HCT116 (cell line): ENCODE results near the gene HHAT. TPM values are rescaled to one million over a fixed set of nuclear protein-coding genes. Genes with fewer than 3 reads are reported as not detected.

Experiments
- ATAC-seq: fragments of 200-7000 bp; cut with Tn5 transposase; 2 replicates; pipeline ENCODE4 v1.9.1; 2020; ENCODE audit warnings: mild to moderate bottlenecking, moderate library complexity
- BruUV-seq: library from RNA; stranded (reverse); fragments of 400-500 nt; replicated peaks from 2 replicates; lab custom pipeline; 2021; lab: Mats Ljungman, UMichigan
- CTCF ChIA-PET: fragments of 300-600 bp; sonication (Branson Sonifier 250); formaldehyde crosslinking; loops from one replicate; lab custom pipeline; 2021; ENCODE audit warnings: antibody characterized with exemption; lab: Charles Lee
- POLR2A ChIA-PET: fragments of 300-600, 350-600 bp; sonication (Branson Sonifier 250); formaldehyde crosslinking; loops from one replicate; lab custom pipeline; 2021; ENCODE audit warnings: antibody characterized with exemption; lab: Charles Lee
- RAD21 ChIA-PET, 2 experiments: fragments of 300-600 bp; sonication (Branson Sonifier 250); formaldehyde crosslinking; loops; one replicate each; lab custom pipeline; 2023; ENCODE audit warnings: low total read pairs in 2 of 2; ENCODE audit not compliant: uncharacterized antibody in 2 of 2, unreplicated experiment in 2 of 2, low non-redundant PET in 1 of 2; lab: Charles Lee
- DNase-seq: peaks from one replicate; pipeline ENCODE4 v3.0.0-alpha.2; 2010; ENCODE audit warnings: low read depth, low spot score
- H2AFZ ChIP-seq: fragments of 200-600 bp; shearing (Covaris generic), sonication (generic); 2 replicates; pipeline ENCODE4 v1.6.1; 2017; ENCODE audit warnings: low read depth, mixed run types, mixed read lengths, antibody characterized with exemption, low read length; ENCODE audit not compliant: poor library complexity, severe bottlenecking
- H3K27ac ChIP-seq: 2 replicates; pipeline ENCODE4 v1.5.1; 2012; ENCODE audit warnings: low read depth, low read length
- H3K27me3 ChIP-seq: fragments of 200-600 bp; sonication (generic); 2 replicates; pipeline ENCODE4 v1.6.1; 2016; ENCODE audit warnings: mixed run types, low read length, mixed read lengths; ENCODE audit not compliant: insufficient read depth
- H3K36me3 ChIP-seq, 2 experiments: fragments of 200-500 bp in 1 of 2; fragments of 200-600 bp in 1 of 2; sonication (Bioruptor generic) in 1 of 2; sonication (generic) in 1 of 2; 2 replicates each; pipeline versions ENCODE4 v1.5.1 to v1.6.1; 2014 to 2016; ENCODE audit warnings: low read length in 2 of 2, inconsistent platforms in 1 of 2, mixed read lengths in 1 of 2, mixed run types in 1 of 2; ENCODE audit not compliant: insufficient read depth in 2 of 2, control insufficient read depth in 1 of 2
- H3K4me1 ChIP-seq, 2 experiments: fragments of 200-600 bp in 1 of 2; sonication (generic) in 1 of 2; 2 replicates each; pipeline versions ENCODE4 v1.5.1 to v1.6.1; 2012 to 2017; ENCODE audit warnings: low read length in 2 of 2, inconsistent platforms in 1 of 2, mild to moderate bottlenecking in 1 of 2, mixed read lengths in 1 of 2, mixed run types in 1 of 2, moderate library complexity in 1 of 2; ENCODE audit not compliant: insufficient read depth in 2 of 2, control insufficient read depth in 1 of 2
- H3K4me2 ChIP-seq: fragments of 200-600 bp; sonication (generic); 2 replicates; pipeline ENCODE4 v1.6.1; 2017; ENCODE audit warnings: mixed run types, low read length, mixed read lengths
- H3K4me3 ChIP-seq, 2 experiments: fragments of 200-600 bp in 1 of 2; sonication (generic) in 1 of 2; replicated peaks in 1 of 2; 2 replicates each; pipeline ENCODE4 v1.5.1; 2011 to 2016; ENCODE audit warnings: low read length in 2 of 2, control low read depth in 1 of 2, low read depth in 1 of 2, mild to moderate bottlenecking in 1 of 2, mixed read lengths in 1 of 2, mixed run types in 1 of 2
- H3K79me2 ChIP-seq: fragments of 200-600 bp; sonication (generic); 2 replicates; pipeline ENCODE4 v1.6.1; 2017; ENCODE audit warnings: mild to moderate bottlenecking, mixed run types, low read length, moderate library complexity, mixed read lengths; ENCODE audit not compliant: insufficient read depth
- H3K9ac ChIP-seq: fragments of 200-600 bp; sonication (generic); 2 replicates; pipeline ENCODE4 v1.6.1; 2016; ENCODE audit warnings: low read length, mixed read lengths
- H3K9me2 ChIP-seq: fragments of 200-600 bp; sonication (generic), shearing (Covaris generic); 2 replicates; pipeline ENCODE4 v1.6.1; 2017; ENCODE audit warnings: mixed run types, mild to moderate bottlenecking, moderate library complexity; ENCODE audit not compliant: insufficient read depth
- H3K9me3 ChIP-seq, 2 experiments: fragments of 200-500 bp in 1 of 2; fragments of 200-600 bp in 1 of 2; sonication (Bioruptor generic) in 1 of 2; sonication (generic) in 1 of 2; 2 replicates each; pipeline ENCODE4 v1.6.1; 2014 to 2017; ENCODE audit warnings: low read length in 2 of 2, mixed read lengths in 2 of 2, inconsistent platforms in 1 of 2, low read depth in 1 of 2, mild to moderate bottlenecking in 1 of 2, mixed run types in 1 of 2, moderate library complexity in 1 of 2; ENCODE audit not compliant: control insufficient read depth in 1 of 2, insufficient read depth in 1 of 2
- H4K20me1 ChIP-seq: fragments of 200-600 bp; sonication (generic), shearing (Covaris generic); 2 replicates; pipeline ENCODE4 v1.6.1; 2017; ENCODE audit warnings: mixed run types, mild to moderate bottlenecking, moderate library complexity; ENCODE audit not compliant: insufficient read depth
- ATF3 ChIP-seq: IDR thresholded peaks from 2 replicates; pipeline ENCODE4 v1.6.1; 2012
- CBX3 ChIP-seq: IDR thresholded peaks from 2 replicates; pipeline ENCODE4 v1.6.1; 2012; ENCODE audit warnings: low read depth
- CEBPB ChIP-seq: IDR thresholded peaks from 2 replicates; pipeline ENCODE4 v1.6.1; 2012; ENCODE audit warnings: low read depth
- CTCF ChIP-seq, 3 experiments: fragments of 200-600 bp in 1 of 3; sonication (generic) in 1 of 3; IDR thresholded peaks in 2 of 3; conservative IDR thresholded peaks in 1 of 3; 2 replicates each; pipeline ENCODE4 v1.5.1; 2012 to 2017; ENCODE audit warnings: low read depth in 2 of 3, low read length in 2 of 3, antibody characterized with exemption in 1 of 3, borderline replicate concordance in 1 of 3, control low read depth in 1 of 3, mild to moderate bottlenecking in 1 of 3, mixed read lengths in 1 of 3, mixed run types in 1 of 3, moderate library complexity in 1 of 3; ENCODE audit not compliant: insufficient read depth in 1 of 3
- ELF1 ChIP-seq: IDR thresholded peaks from 2 replicates; pipeline ENCODE4 v1.6.1; 2012; ENCODE audit warnings: low read depth, borderline replicate concordance
- EZH2phosphoT487 ChIP-seq: fragments of 200-600 bp; IDR thresholded peaks from 2 replicates; pipeline ENCODE4 v1.6.1; 2018; ENCODE audit warnings: antibody characterized with exemption, borderline replicate concordance
- JUND ChIP-seq: IDR thresholded peaks from 2 replicates; pipeline ENCODE4 v1.6.1; 2012
- MAX ChIP-seq: IDR thresholded peaks from 2 replicates; pipeline ENCODE4 v1.6.1; 2012
- POLR2AphosphoS5 ChIP-seq: IDR thresholded peaks from 2 replicates; pipeline ENCODE4 v1.6.1; 2011; ENCODE audit warnings: mild to moderate bottlenecking, low read depth, low read length, moderate library complexity
- RAD21 ChIP-seq: IDR thresholded peaks from 2 replicates; pipeline ENCODE4 v1.6.1; 2012; ENCODE audit warnings: low read depth, mild to moderate bottlenecking
- ZBTB33 ChIP-seq: IDR thresholded peaks from 2 replicates; pipeline ENCODE4 v1.6.1; 2011; ENCODE audit warnings: mild to moderate bottlenecking, low read length, moderate library complexity; ENCODE audit not compliant: insufficient replicate concordance; ENCODE audit errors: extremely low read depth
- ZFX ChIP-seq: fragments of 450-650 bp; IDR thresholded peaks from 2 replicates; pipeline ENCODE4 v1.6.1; 2017
- ZNF274 ChIP-seq: fragments of 200-500 bp; sonication (Bioruptor generic); IDR thresholded peaks from 2 replicates; pipeline ENCODE4 v1.6.1; 2014; ENCODE audit warnings: mild to moderate bottlenecking, low read depth, low read length, inconsistent platforms
- intact Hi-C: fragments of 100-400 bp; cut with micrococcal nuclease; formaldehyde crosslinking; loops from 2 replicates; pipeline ENCODE4 v1.10.0; 2022
- total RNA-seq: library from RNA; stranded (reverse); gene quantifications from one replicate; pipeline ENCODE4 v1.2.1, GENCODE V29; 2021; ENCODE audit not compliant: unreplicated experiment

HHAT gene
- total RNA-seq, 1 experiment from 2014 or later = 2.7 TPM

- TF ChIP-seq ATF3 (no peak), ZNF274 (no peak), CBX3 (no peak), RAD21 (no peak), ZFX (no peak), JUND (no peak)
Observed at GRCh38 chr1:210330279-210330866, 1.7 kb downstream of the HHAT start (continued).

- Histone ChIP-seq H3K9me2 (no peaks in the 10 kb centered on the region), H3K79me2 (no peaks in the 10 kb centered on the region), H3K4me3 (no peak overlapping the region), H4K20me1 (no peaks in the 10 kb centered on the region), H3K9me3 (no peaks in the 10 kb centered on the region), H3K36me3 (no peaks in the 10 kb centered on the region), H2AFZ (no peak overlapping the region), H3K9ac (no peak overlapping the region), H3K4me2 (no peak overlapping the region), H3K4me1 (peaks cover 11 to 28% of the 10 kb centered on the region in 2 experiments; a peak in 3 of 4 replicates), H3K27ac (no peak overlapping the region), H3K27me3 (no peaks in the 10 kb centered on the region)
- intact Hi-C loops = no loop called here
- ATAC-seq = no peak
- RAD21 ChIA-PET = no interaction called here
- BruUV-seq = no TSS peak
- POLR2A ChIA-PET = no interaction called here
- no peak for DNase-seq
- CTCF ChIA-PET = interaction anchor here (1.3 kb wide), 1 partner anchor 15 kb away, joined by 3 read pairs; no protein-coding TSS in a partner anchor
- no peak for TF ChIP-seq ATF3
- TF ChIP-seq ZNF274 = no peak
- TF ChIP-seq CEBPB = no peak
- no peak for TF ChIP-seq CTCF (IDR thresholded peaks at IDR 0.05 in 2 of 3, conservative IDR thresholded peaks at IDR 0.05 in 1 of 3; ENCODE audit: borderline replicate concordance in 1 of 3, insufficient read depth in 1 of 3, low read depth in 2 of 3, low read length in 2 of 3)
- no peak for TF ChIP-seq ELF1
- no peak for TF ChIP-seq CBX3
- TF ChIP-seq MAX = no peak
- no peak for TF ChIP-seq EZH2phosphoT487
- TF ChIP-seq POLR2AphosphoS5 = no peak
- TF ChIP-seq ZFX = no peak
- no peak for TF ChIP-seq JUND
- no peak for TF ChIP-seq ZBTB33
Observed at GRCh38 chr1:210332233-210332632, 3.5 kb downstream of the HHAT start.
